GM19043 (cell line): ENCODE measurements around the gene SIRT2.
"Not testable (repeated sequence)": the region's sequence is repeated elsewhere in the genome, so short reads cannot be mapped to it uniquely, and the experiment has no call there.

Experiments used
- ATAC-seq: cut with Tn5 transposase; IDR thresholded peaks from one replicate; pipeline ENCODE4 v1.9.1; 2021; ENCODE audit warnings: low read depth; ENCODE audit not compliant: unreplicated experiment

SIRT2 gene

DNA sequence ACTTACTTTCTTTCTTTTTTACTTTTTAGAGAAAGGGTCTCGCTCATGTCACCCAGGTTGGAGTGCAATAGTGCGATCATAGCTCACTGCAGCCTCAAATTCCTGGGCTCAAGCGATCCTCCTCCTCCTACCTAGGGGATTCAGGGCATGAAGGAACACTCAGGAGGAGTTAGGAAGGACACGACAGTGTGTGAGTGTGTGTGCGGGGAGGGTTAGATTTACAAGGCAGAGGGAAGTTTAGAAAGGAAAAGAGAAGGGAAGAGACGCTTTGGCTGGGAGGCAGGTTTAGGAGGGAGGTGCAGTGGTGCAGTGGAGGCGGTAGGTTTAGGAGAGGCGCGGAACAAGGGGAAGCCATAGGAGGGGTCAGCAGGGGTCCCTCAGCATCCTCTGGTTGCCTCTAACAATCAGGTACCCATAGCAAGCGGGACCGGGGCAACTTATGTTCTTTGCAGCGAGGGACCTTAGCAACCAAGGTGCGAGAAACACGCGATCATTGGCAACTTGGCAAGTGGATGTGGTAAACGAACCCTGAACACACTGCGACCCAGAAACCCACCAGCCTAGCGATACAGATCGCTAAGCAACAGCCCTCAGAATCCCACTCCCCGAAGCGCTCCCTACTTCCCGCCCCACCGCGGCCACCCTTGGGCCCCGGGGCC, 501 bp downstream of the SIRT2 start:
- ATAC-seq, result no peak

DNA sequence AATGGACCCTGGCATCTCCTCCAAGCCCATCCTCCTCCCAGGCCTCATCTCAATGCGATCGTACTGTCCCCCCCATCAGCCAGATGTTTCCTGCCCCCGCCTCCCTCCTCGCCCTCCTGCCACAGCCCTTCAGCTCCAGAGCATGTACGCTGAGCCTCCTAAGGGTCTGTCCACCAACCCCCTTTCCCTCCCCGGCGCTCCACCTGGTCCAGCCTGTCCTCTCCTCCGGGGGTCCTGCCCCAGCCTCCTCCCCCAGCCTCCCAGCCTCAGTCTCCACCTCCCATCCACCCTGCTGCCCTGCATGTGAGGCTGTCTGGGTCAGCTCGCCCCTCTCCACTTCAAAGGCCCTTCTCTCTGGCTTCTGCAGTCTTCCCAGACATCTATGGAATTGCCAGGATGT, 4.5 kb downstream of the SIRT2 start:
- no peak for ATAC-seq

GRCh38 chr19:38893341-38893771, 6.1 kb downstream of the SIRT2 start:
- no peak for ATAC-seq

DNA sequence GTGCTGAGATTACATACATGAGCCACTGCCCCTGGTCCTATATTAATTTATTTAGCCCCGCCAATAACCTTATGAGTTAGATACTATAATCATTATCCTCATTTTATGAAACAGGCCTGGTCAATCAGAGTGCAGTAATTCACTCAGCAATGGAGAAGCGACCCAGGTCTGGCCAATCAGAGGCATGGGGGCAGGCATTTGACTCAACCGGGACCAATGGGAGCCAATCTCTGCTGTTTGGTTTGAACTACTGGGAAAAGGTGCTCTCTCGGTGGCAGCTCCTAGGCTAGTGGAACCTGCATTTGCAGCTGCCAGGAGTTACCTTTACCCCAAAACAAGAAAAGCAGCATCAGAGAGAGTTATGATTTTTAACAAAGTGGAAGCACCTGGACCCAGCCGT, 6.6 kb downstream of the SIRT2 start:
- ATAC-seq, result no peak

DNA sequence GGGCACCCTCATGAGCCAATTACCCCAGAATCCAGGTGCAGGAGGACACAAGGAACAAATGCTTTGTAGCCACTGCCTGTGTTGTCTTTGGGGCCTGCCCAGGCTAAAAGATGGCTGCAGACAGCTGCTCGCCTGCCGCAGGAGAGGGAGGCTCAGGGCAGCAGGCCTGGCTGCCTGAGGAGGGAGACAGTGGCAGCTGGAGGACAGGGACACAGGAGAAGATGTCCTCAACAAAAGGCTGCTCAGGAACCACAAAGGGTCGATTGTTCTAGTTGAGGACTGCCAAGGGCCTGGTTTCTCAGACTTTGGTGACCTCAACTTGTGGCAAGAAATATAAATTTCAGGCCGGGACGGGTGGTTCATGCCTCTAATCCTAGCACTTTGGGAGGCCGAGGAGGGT, 7.6 kb downstream of the SIRT2 start:
- ATAC-seq, result no peak

- ATAC-seq, result no peak
Observed at GRCh38 chr19:38890686-38891085, 8.7 kb downstream of the SIRT2 start.

GRCh38 chr19:38889803-38890202, 9.6 kb downstream of the SIRT2 start:
- no peak for ATAC-seq

DNA sequence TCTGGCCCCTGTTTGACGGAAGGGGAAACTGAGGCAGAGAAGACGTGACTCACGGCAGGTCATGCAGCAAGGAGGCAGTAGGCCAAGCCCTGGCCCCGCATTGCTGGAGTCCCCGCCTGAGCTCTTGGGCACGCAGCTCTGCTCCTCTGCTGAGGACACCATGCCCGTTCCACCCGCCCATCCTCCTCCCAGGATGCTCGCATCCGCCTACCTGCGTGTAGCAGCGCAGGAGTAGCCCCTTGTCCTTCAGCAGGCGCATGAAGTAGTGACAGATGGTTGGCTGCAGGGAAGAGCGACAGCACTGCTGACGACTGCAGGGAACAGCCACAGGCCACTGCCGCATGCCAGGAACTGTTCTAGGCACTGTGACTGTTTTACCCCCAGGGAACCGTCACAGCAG, 10.5 kb downstream of the SIRT2 start:
- no peak for ATAC-seq

GRCh38 chr19:38884691-38885090, 14.7 kb downstream of the SIRT2 start:
- not testable (repeated sequence) for ATAC-seq

- no peak for ATAC-seq
Observed at GRCh38 chr19:38883286-38883685, 16.1 kb downstream of the SIRT2 start.

GRCh38 chr19:38880882-38881609, 18.4 kb downstream of the SIRT2 start:
- no peak for ATAC-seq

- ATAC-seq, result no peak
Observed at GRCh38 chr19:38880076-38880881, 19.1 kb downstream of the SIRT2 start.

DNA sequence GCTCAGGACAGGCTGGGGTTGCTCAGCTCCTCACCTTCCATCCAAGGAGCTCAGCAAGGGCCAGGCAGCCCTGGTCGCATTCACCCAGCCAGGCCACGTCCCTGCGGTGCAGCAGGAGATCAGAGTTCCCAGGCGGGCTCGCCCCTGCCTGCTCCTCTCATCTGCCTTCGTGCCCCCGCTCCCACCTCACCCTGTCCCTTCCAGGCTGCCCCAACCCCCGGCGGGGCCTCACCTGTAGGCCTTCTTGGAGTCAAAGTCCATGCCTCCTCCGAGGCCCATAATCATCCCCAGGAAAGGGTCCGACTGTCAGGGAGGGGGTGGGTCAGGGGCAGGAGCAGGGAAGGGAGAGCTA, 20.0 kb downstream of the SIRT2 start:
- no peak for ATAC-seq

GRCh38 chr19:38878575-38879399, 20.6 kb downstream of the SIRT2 start:
- no peak for ATAC-seq

DNA sequence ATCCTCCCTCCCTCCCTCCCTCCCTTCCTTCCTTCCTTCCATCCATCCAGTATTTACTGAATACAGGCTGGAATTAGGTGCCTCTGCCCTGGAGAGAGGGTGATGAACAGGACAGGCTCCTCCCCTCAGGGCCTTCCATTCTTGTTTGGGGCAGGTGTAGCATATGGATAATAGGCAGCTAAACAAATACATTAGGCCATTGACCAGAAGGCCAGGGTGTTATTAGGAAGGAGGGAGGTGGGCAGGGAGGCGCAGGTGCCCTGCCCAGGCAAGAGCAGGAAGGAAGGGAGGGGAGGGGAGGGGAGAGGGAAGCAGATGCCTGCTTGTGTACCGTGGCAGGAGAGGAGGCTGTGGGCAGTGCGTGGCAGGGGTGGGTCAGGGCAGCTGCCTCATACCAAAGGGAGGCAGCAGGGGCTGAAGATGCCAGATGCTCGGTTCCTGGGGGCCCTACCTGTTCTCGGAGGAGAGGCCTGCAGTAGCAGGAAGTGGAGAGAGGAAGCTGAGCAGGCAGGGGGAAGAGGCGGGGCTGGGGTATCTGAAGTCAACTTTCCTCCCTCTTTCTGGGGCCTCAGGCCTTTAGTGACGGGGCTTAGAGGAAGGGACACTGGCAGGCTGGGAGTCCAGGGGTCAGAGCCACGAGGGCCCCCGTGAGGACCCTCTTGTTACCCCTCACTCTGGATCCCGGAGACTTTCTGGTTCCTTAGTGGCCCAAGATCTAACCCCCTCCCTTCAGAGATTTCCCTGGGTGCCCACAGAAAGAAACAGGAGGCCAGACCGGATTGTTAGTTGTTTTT, 21.4 kb downstream of the SIRT2 start, which contains the start of gene RINL:
Gene RINL (minus strand): TSS at position 495 of the 794 bp plus-strand sequence. CDS start 1,533 bp downstream, outside the sequence.
- ATAC-seq, result no peak

GRCh38 chr19:38875656-38876395, 23.6 kb downstream of the SIRT2 start:
- no peak for ATAC-seq

- not testable (repeated sequence) for ATAC-seq
Observed at GRCh38 chr19:38873400-38873799, 26.0 kb downstream of the SIRT2 start.

DNA sequence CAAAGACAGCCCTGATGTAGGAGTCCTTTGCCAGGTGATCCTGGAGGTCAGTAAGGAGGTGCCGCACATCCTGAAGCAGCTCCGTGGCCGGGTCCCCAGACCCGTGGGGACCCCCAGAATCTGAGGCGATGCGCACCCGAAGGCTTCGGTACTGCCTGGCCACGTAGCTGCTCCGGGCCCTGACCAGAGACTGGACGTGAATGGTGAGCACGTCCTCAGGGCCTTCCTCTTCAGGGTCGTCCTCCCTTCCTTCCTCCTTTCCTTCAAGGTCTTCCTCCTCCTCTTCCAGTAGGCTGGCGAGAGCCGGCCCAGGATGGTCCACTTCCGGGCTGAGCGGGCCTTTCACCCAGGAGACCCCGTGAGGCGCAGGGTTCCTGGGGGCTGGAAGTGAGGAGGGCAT, 28.8 kb downstream of the SIRT2 start:
- ATAC-seq, result no peak
